ENCODE data around the gene PDZD2. TPM values are rescaled to one million over a fixed set of nuclear protein-coding genes. Genes with fewer than 3 reads are reported as not detected.

The PDZD2 gene
- total and polyA plus RNA-seq, 11 donors = 28.3 to 116 (median 80.6) TPM

DNA sequence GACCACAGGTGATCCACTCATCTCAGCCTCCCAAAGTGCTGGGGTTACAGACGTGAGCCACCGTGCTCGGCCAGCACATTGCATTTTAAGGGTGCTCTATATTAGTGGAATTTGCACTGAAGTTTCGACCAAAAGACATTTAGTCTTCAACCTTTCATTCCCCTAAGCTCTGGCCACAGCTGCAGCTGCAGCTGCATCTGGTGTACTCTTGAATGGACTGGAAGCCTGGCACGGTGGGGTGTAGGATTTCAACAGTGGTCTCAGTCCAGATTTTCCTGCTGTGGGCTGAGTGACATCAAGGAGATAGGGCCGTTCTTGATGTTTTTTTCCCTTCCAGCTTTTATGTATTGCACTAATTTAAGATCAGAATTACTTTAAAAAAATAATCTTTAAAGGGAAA is 255.2 kb downstream of the PDZD2 start:
- H3K27ac ChIP-seq = no peak overlapping the region
- H3K4me3 ChIP-seq = no peak overlapping the region
- no peaks in the 10 kb centered on the region for H3K27me3 ChIP-seq
- intact Hi-C loops (cut with DNase I) = no loop called here
- TF ChIP-seq, protein P1, sequence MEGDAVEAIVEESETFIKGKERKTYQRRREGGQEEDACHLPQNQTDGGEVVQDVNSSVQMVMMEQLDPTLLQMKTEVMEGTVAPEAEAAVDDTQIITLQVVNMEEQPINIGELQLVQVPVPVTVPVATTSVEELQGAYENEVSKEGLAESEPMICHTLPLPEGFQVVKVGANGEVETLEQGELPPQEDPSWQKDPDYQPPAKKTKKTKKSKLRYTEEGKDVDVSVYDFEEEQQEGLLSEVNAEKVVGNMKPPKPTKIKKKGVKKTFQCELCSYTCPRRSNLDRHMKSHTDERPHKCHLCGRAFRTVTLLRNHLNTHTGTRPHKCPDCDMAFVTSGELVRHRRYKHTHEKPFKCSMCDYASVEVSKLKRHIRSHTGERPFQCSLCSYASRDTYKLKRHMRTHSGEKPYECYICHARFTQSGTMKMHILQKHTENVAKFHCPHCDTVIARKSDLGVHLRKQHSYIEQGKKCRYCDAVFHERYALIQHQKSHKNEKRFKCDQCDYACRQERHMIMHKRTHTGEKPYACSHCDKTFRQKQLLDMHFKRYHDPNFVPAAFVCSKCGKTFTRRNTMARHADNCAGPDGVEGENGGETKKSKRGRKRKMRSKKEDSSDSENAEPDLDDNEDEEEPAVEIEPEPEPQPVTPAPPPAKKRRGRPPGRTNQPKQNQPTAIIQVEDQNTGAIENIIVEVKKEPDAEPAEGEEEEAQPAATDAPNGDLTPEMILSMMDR (IDR thresholded peaks at IDR 0.05) = no peak
- TF ChIP-seq POLR2A (IDR thresholded peaks at IDR 0.05) = no peak
- 73 to 81% (median 79%) methylated on average over 6 of the region's 6 CpGs for WGBS, 4 donors
- H3K36me3 ChIP-seq = no peaks in the 10 kb centered on the region
- H3K4me1 ChIP-seq = peaks cover 0 to 38% (median 11%) of the 10 kb centered on the region in 12 donors
- DNase-seq = no peak
- ATAC-seq = peak in 1 of 4 donors; percentile 38
- no peaks in the 10 kb centered on the region for H3K9me3 ChIP-seq

DNA sequence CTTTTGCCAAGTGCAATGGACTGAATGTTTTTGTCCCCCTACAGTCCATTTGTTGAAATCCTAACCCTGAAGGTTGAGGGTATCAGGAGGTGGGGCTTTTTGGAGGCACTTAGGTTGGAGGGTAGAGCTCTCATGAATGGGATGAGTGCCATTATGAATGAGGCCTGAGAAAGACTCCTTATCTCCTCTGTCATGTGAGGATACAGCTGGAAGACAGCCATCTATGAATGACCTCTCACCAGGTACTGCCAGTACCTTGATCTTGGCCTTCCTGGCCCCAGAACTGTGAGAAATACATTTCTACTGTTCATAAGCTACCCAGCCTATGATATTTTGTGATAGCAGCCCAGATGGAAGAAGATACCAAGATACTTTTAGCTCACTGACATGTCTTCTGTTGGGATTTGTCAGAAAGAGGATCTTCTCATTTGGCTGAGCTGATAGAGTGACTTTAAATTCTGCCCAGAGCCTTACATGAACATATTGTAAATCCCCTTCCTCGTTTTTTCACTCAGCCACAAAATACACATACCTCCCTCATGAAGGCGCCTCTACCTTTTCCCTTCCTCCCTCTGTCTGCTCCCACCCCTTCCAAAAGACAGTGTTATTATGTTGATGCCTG is 256.4 kb downstream of the PDZD2 start:
- Histone ChIP-seq H3K4me3 (no peak overlapping the region), H3K4me1 (peaks cover 0 to 31% (median 7%) of the 10 kb centered on the region in 12 donors), H3K27ac (no peak overlapping the region), H3K9me3 (no peaks in the 10 kb centered on the region), H3K36me3 (no peaks in the 10 kb centered on the region), H3K27me3 (no peaks in the 10 kb centered on the region)
- WGBS, 4 donors = 90 to 97% (median 95%) methylated on average over 2 of the region's 2 CpGs
- TF ChIP-seq, protein P1 (IDR thresholded peaks at IDR 0.05) = no peak
- TF ChIP-seq POLR2A (IDR thresholded peaks at IDR 0.05) = no peak
- intact Hi-C loops (cut with DNase I) = no loop called here
- no peak for DNase-seq
- no peak for ATAC-seq

DNA sequence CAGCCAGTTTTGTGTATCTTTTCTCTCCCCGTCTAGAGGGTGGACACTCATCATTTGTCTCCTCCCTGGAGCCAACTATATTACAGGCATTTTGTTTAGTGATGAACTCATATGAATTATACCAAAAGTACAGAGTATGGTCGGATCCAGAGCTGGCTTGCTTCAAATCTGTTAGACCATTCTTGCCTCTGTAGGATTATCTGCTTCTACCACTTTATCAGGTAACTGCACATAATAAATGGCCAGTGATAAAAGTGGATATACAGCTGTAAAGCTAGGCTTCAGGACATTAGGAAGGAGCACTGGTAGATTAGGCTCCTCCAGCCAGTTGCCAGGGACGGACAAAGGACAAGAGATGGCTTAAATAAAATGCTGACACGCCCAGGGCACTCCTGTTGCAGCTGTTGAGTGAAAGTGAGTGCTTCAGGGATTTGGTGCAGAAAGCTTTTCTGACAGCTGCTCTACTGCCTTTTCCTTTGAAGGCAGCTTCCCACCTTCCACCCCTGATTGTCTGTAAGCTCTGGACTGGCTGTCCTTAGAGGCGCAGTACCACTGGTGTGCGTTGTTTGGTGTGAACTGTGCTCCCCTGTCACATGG is 259.2 kb downstream of the PDZD2 start:
- Histone ChIP-seq H3K9me3 (peaks cover 0 to 10% (median 0%) of the 10 kb centered on the region in 12 donors), H3K4me3 (no peak overlapping the region), H3K27ac (no peak overlapping the region), H3K4me1 (peaks cover 0 to 28% (median 7%) of the 10 kb centered on the region in 12 donors), H3K36me3 (no peaks in the 10 kb centered on the region), H3K27me3 (no peaks in the 10 kb centered on the region)
- 71 to 86% (median 79%) methylated on average over 6 of the region's 6 CpGs for WGBS, 4 donors
- intact Hi-C loops (cut with DNase I) = no loop called here
- no peak for TF ChIP-seq POLR2A (IDR thresholded peaks at IDR 0.05)
- TF ChIP-seq, protein P1 (IDR thresholded peaks at IDR 0.05) = no peak
- no peak for ATAC-seq
- no peak for DNase-seq

DNA sequence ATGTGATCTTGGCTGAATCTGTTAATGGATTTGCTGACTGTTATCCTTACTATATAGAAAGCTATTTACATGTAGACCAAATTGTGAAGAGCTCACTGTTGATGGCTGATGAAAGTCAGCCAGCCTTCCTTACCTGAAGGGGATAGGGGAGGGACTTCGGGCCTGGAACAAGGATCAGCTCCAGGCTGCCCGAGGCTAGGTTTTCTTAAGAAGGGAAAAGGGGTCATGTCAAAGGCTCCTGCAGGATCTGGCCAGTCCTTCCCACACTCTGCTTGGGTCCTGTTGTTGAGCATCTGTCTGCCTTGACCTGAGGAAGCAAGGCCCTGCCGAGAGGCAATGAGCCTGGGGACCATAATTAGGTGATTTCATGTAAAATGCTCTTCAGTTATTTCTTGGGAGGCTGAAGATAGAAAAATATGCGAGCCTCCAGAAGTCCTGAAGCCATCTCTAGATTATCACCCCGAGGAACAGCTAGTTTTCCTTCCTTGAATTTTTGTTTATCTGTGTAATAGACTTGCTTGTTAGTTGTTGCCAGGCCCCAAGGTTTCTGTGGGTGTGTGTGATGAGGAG is 261.4 kb downstream of the PDZD2 start:
- no peak for DNase-seq
- Histone ChIP-seq H3K27ac (no peak overlapping the region), H3K4me1 (peaks cover 0 to 14% (median 0%) of the 10 kb centered on the region in 12 donors), H3K27me3 (no peaks in the 10 kb centered on the region), H3K9me3 (peaks cover 0 to 10% (median 0%) of the 10 kb centered on the region in 12 donors), H3K36me3 (no peaks in the 10 kb centered on the region), H3K4me3 (no peak overlapping the region)
- WGBS, 4 donors = 66 to 78% (median 74%) methylated on average over 5 of the region's 5 CpGs
- intact Hi-C loops (cut with DNase I) = no loop called here
- peak in 1 of 4 donors; percentile 15 for ATAC-seq
- TF ChIP-seq, protein P1 (IDR thresholded peaks at IDR 0.05) = no peak
- TF ChIP-seq POLR2A (IDR thresholded peaks at IDR 0.05) = no peak

All from heart left ventricle (tissue), 16 donors.